HEK293 (cell line): ENCODE results near the gene SPRY4.

ENCODE experiments used
- CTCF ChIA-PET: fragments of 350-600 bp; formaldehyde crosslinking; extraction: SDS; loops from one replicate; lab custom pipeline; 2021; ENCODE audit warnings: antibody characterized with exemption; lab: Yijun Ruan, JAX
- POLR2A ChIA-PET: fragments of 300-600 bp; formaldehyde crosslinking; extraction: SDS; loops from one replicate; lab custom pipeline; 2020; ENCODE audit warnings: antibody characterized with exemption, inconsistent platforms; lab: Yijun Ruan, JAX
- H3K27ac ChIP-seq: fragments of 200-500 bp; sonication (Bioruptor generic); 2 replicates; pipeline ENCODE4 v1.5.1; 2014; ENCODE audit warnings: low read depth, low read length, control low read depth, inconsistent platforms; ENCODE audit errors: extremely low read depth
- H3K36me3 ChIP-seq, 2 experiments: fragments of 200-500 bp in 1 of 2; sonication (Bioruptor generic) in 1 of 2; 1 replicate in 1 of 2; 2 replicates in 1 of 2; pipeline ENCODE4 v1.5.1; 2014 to 2017; ENCODE audit warnings: inconsistent platforms in 2 of 2, low read length in 2 of 2; ENCODE audit not compliant: control insufficient read depth in 2 of 2, insufficient read depth in 1 of 2
- H3K4me1 ChIP-seq: fragments of 200-500 bp; sonication (Bioruptor generic); 2 replicates; pipeline ENCODE4 v1.5.1; 2014; ENCODE audit warnings: mild to moderate bottlenecking, low read length, inconsistent platforms; ENCODE audit not compliant: control insufficient read depth, insufficient read depth
- H3K4me3 ChIP-seq: 2 replicates; pipeline ENCODE4 v1.5.1; 2011; ENCODE audit warnings: low read depth, mild to moderate bottlenecking, control low read depth, low read length, moderate library complexity
- H3K9me3 ChIP-seq: fragments of 200-500 bp; sonication (Bioruptor generic); 2 replicates; pipeline ENCODE4 v1.5.1; 2014; ENCODE audit warnings: low read depth, low read length, inconsistent platforms; ENCODE audit not compliant: control insufficient read depth, insufficient read depth
- IKZF3 ChIP-seq: fragments of 450-650 bp; IDR thresholded peaks from 2 replicates; pipeline ENCODE4 v1.5.0; 2018; ENCODE audit warnings: missing biosample characterization, mild to moderate bottlenecking, missing genetic modification characterization, moderate library complexity
- OSR2 ChIP-seq: fragments of 450-650 bp; formaldehyde crosslinking; IDR thresholded peaks from 2 replicates; pipeline ENCODE4 v1.5.1; 2016; ENCODE audit warnings: missing biosample characterization, missing genetic modification characterization
- ZBTB1 ChIP-seq: fragments of 450-650 bp; formaldehyde crosslinking; IDR thresholded peaks from 2 replicates; pipeline ENCODE4 v1.5.1; 2016; ENCODE audit warnings: missing biosample characterization, missing genetic modification characterization
- ZIC2 ChIP-seq: fragments of 450-650 bp; formaldehyde crosslinking; IDR thresholded peaks from 2 replicates; pipeline ENCODE4 v1.5.1; 2016; ENCODE audit warnings: missing biosample characterization, missing genetic modification characterization
- ZNF121 ChIP-seq: fragments of 450-650 bp; formaldehyde crosslinking; IDR thresholded peaks from 2 replicates; pipeline ENCODE4 v1.5.1; 2016; ENCODE audit warnings: missing biosample characterization, missing genetic modification characterization
- ZNF24 ChIP-seq: fragments of 450-650 bp; formaldehyde crosslinking; IDR thresholded peaks from 2 replicates; pipeline ENCODE4 v1.5.1; 2016; ENCODE audit warnings: missing biosample characterization, missing genetic modification characterization
- ZNF404 ChIP-seq: fragments of 450-650 bp; formaldehyde crosslinking; IDR thresholded peaks from 2 replicates; pipeline ENCODE4 v1.5.1; 2017; ENCODE audit warnings: missing biosample characterization, missing genetic modification characterization
- ZNF610 ChIP-seq: fragments of 450-650 bp; formaldehyde crosslinking; IDR thresholded peaks from 2 replicates; pipeline ENCODE4 v1.5.1; 2016; ENCODE audit warnings: missing biosample characterization, missing genetic modification characterization, borderline replicate concordance
- ZNF629 ChIP-seq: fragments of 450-650 bp; formaldehyde crosslinking; IDR thresholded peaks from 2 replicates; pipeline ENCODE4 v1.5.1; 2017; ENCODE audit warnings: missing biosample characterization, missing genetic modification characterization
- ZNF654 ChIP-seq: fragments of 450-650 bp; formaldehyde crosslinking; IDR thresholded peaks from 2 replicates; pipeline ENCODE4 v1.5.1; 2016; ENCODE audit warnings: low read depth, missing biosample characterization, missing genetic modification characterization
- ZNF677 ChIP-seq: fragments of 450-650 bp; IDR thresholded peaks from 2 replicates; pipeline ENCODE4 v1.5.0; 2018; ENCODE audit warnings: missing biosample characterization, mild to moderate bottlenecking, missing genetic modification characterization, moderate library complexity
- ZNF776 ChIP-seq: fragments of 450-650 bp; formaldehyde crosslinking; IDR thresholded peaks from 2 replicates; pipeline ENCODE4 v1.5.0; 2017; ENCODE audit warnings: missing biosample characterization, missing genetic modification characterization, borderline replicate concordance
- ZNF777 ChIP-seq: fragments of 450-650 bp; formaldehyde crosslinking; IDR thresholded peaks from 2 replicates; pipeline ENCODE4 v1.5.1; 2017; ENCODE audit warnings: missing biosample characterization, missing genetic modification characterization, borderline replicate concordance
- TF ChIP-seq, protein P1 (sequence below): fragments of 450-650 bp; formaldehyde crosslinking; IDR thresholded peaks from 2 replicates; pipeline ENCODE4 v1.5.1; 2016; ENCODE audit warnings: missing biosample characterization, missing genetic modification characterization
- TF ChIP-seq, protein P2 (sequence below): fragments of 450-650 bp; formaldehyde crosslinking; IDR thresholded peaks from 2 replicates; pipeline ENCODE4 v1.5.1; 2016; ENCODE audit warnings: missing biosample characterization, missing genetic modification characterization
- TF ChIP-seq, protein P3 (sequence below): fragments of 450-650 bp; formaldehyde crosslinking; IDR thresholded peaks from 2 replicates; pipeline ENCODE4 v1.5.1; 2017; ENCODE audit warnings: missing biosample characterization, missing genetic modification characterization
- TF ChIP-seq, protein P4 (sequence below): fragments of 450-650 bp; formaldehyde crosslinking; IDR thresholded peaks from 2 replicates; pipeline ENCODE4 v1.5.1; 2016; ENCODE audit warnings: missing biosample characterization, missing genetic modification characterization, borderline replicate concordance
- TF ChIP-seq, protein P5 (sequence below): fragments of 450-650 bp; formaldehyde crosslinking; IDR thresholded peaks from 2 replicates; pipeline ENCODE4 v1.5.1; 2016; ENCODE audit warnings: missing biosample characterization, missing genetic modification characterization, borderline replicate concordance

The SPRY4 gene

DNA sequence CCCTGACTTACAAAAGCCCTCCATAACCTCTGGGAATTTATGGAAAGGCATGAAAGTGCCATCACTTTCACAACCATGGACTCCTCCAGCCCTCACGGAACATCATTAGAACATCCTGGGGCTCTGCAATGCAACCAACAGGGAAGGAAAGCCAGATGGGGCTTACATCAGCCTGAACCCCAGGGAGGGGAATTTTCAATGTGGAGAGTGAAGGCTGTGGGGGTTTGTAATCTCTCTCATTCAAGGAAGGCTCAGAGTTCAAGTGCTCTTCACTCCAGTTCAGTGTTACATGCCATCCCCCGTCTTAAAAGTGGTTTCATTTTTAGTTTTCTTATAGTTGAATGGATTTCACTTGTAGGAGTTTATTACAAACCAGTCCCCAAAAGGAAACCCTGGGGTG is 5.7 kb downstream of the SPRY4 start (continued):
- TF ChIP-seq, protein P1, sequence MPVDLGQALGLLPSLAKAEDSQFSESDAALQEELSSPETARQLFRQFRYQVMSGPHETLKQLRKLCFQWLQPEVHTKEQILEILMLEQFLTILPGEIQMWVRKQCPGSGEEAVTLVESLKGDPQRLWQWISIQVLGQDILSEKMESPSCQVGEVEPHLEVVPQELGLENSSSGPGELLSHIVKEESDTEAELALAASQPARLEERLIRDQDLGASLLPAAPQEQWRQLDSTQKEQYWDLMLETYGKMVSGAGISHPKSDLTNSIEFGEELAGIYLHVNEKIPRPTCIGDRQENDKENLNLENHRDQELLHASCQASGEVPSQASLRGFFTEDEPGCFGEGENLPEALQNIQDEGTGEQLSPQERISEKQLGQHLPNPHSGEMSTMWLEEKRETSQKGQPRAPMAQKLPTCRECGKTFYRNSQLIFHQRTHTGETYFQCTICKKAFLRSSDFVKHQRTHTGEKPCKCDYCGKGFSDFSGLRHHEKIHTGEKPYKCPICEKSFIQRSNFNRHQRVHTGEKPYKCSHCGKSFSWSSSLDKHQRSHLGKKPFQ (tag by site-specific recombination) = no peak
- no peak for TF ChIP-seq ZNF121 (tag by site-specific recombination)

DNA sequence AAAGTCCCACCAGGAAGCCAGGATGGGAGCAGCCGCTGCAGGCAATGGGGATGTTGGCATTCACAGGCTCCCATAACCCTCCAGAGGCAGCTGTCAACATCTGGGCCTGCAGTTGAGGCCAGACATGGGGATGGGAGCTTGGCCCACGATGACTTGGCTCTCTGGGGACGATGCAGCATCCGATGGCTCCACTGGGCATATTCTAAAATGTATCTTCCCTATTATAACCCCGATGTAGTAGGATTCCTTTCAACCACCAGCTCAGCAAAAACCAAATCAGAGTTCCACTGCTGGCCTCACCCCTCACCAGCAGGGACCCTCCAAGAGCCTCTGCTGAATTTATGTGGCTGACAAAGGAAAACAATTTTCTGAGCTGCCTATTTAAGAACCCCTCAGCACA is 7.1 kb downstream of the SPRY4 start:
- POLR2A ChIA-PET = no interaction called here
- no peak overlapping the region for H3K27ac ChIP-seq
- TF ChIP-seq, protein P2, sequence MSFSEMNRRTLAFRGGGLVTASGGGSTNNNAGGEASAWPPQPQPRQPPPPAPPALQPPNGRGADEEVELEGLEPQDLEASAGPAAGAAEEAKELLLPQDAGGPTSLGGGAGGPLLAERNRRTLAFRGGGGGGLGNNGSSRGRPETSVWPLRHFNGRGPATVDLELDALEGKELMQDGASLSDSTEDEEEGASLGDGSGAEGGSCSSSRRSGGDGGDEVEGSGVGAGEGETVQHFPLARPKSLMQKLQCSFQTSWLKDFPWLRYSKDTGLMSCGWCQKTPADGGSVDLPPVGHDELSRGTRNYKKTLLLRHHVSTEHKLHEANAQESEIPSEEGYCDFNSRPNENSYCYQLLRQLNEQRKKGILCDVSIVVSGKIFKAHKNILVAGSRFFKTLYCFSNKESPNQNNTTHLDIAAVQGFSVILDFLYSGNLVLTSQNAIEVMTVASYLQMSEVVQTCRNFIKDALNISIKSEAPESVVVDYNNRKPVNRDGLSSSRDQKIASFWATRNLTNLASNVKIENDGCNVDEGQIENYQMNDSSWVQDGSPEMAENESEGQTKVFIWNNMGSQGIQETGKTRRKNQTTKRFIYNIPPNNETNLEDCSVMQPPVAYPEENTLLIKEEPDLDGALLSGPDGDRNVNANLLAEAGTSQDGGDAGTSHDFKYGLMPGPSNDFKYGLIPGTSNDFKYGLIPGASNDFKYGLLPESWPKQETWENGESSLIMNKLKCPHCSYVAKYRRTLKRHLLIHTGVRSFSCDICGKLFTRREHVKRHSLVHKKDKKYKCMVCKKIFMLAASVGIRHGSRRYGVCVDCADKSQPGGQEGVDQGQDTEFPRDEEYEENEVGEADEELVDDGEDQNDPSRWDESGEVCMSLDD (tag by site-specific recombination) = no peak
- TF ChIP-seq, protein P3, sequence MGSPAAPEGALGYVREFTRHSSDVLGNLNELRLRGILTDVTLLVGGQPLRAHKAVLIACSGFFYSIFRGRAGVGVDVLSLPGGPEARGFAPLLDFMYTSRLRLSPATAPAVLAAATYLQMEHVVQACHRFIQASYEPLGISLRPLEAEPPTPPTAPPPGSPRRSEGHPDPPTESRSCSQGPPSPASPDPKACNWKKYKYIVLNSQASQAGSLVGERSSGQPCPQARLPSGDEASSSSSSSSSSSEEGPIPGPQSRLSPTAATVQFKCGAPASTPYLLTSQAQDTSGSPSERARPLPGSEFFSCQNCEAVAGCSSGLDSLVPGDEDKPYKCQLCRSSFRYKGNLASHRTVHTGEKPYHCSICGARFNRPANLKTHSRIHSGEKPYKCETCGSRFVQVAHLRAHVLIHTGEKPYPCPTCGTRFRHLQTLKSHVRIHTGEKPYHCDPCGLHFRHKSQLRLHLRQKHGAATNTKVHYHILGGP = no peak
- TF ChIP-seq ZNF677 (tag by site-specific recombination) (no peak), ZNF629 (tag by site-specific recombination) (no peak), ZNF776 (tag by site-specific recombination) (no peak), IKZF3 (tag by site-specific recombination) (0 out of 2 replicates have a peak, but pooled peaks have one; percentile 29)
- TF ChIP-seq, all 188 proteins: peak for 1
- no peak overlapping the region for H3K4me3 ChIP-seq
- CTCF ChIA-PET = interaction anchor here (0.8 kb wide), 1 partner anchor 231 kb away, joined by 6 read pairs; no protein-coding TSS in a partner anchor
- peaks cover 36% of the 10 kb centered on the region for H3K4me1 ChIP-seq
- peaks cover 0 to 14% of the 10 kb centered on the region in 2 experiments; a peak in 1 of 3 replicates for H3K36me3 ChIP-seq
- no peaks in the 10 kb centered on the region for H3K9me3 ChIP-seq

DNA sequence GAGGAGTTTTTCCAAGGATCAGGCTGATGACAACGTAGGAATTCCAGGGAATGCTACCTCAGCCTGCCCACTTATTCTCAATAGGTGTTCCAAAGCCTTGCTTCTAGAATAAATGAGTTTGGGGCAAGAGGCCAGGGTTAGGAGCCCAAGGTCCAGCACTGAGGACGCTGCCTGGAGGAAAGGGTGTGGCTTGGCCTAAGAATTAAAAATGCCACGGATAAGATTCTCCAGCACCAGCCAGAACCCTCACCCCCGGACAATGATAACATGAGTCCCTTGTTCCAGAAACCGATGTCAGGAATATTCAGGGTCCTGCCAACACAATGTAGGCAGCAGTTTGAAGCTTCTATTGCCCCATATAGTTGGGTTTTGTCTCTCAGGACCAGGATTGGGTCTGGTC is 7.6 kb downstream of the SPRY4 start:
- CTCF ChIA-PET = no interaction called here
- no peak overlapping the region for H3K27ac ChIP-seq
- H3K4me1 ChIP-seq = peaks cover 33% of the 10 kb centered on the region
- no peak overlapping the region for H3K4me3 ChIP-seq
- H3K36me3 ChIP-seq = peaks cover 0 to 17% of the 10 kb centered on the region in 2 experiments; a peak in 1 of 3 replicates
- TF ChIP-seq, protein P4, sequence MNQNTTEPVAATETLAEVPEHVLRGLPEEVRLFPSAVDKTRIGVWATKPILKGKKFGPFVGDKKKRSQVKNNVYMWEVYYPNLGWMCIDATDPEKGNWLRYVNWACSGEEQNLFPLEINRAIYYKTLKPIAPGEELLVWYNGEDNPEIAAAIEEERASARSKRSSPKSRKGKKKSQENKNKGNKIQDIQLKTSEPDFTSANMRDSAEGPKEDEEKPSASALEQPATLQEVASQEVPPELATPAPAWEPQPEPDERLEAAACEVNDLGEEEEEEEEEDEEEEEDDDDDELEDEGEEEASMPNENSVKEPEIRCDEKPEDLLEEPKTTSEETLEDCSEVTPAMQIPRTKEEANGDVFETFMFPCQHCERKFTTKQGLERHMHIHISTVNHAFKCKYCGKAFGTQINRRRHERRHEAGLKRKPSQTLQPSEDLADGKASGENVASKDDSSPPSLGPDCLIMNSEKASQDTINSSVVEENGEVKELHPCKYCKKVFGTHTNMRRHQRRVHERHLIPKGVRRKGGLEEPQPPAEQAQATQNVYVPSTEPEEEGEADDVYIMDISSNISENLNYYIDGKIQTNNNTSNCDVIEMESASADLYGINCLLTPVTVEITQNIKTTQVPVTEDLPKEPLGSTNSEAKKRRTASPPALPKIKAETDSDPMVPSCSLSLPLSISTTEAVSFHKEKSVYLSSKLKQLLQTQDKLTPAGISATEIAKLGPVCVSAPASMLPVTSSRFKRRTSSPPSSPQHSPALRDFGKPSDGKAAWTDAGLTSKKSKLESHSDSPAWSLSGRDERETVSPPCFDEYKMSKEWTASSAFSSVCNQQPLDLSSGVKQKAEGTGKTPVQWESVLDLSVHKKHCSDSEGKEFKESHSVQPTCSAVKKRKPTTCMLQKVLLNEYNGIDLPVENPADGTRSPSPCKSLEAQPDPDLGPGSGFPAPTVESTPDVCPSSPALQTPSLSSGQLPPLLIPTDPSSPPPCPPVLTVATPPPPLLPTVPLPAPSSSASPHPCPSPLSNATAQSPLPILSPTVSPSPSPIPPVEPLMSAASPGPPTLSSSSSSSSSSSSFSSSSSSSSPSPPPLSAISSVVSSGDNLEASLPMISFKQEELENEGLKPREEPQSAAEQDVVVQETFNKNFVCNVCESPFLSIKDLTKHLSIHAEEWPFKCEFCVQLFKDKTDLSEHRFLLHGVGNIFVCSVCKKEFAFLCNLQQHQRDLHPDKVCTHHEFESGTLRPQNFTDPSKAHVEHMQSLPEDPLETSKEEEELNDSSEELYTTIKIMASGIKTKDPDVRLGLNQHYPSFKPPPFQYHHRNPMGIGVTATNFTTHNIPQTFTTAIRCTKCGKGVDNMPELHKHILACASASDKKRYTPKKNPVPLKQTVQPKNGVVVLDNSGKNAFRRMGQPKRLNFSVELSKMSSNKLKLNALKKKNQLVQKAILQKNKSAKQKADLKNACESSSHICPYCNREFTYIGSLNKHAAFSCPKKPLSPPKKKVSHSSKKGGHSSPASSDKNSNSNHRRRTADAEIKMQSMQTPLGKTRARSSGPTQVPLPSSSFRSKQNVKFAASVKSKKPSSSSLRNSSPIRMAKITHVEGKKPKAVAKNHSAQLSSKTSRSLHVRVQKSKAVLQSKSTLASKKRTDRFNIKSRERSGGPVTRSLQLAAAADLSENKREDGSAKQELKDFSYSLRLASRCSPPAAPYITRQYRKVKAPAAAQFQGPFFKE (tag by site-specific recombination) = no peak
- TF ChIP-seq ZIC2 (no peak), ZNF404 (tag by site-specific recombination) (no peak), OSR2 (tag by site-specific recombination) (no peak), ZNF777 (tag by site-specific recombination) (no peak), ZNF654 (no peak), ZNF610 (tag by site-specific recombination) (no peak), ZBTB1 (tag by site-specific recombination) (no peak), ZNF24 (tag by site-specific recombination) (no peak)
- TF ChIP-seq, protein P5, sequence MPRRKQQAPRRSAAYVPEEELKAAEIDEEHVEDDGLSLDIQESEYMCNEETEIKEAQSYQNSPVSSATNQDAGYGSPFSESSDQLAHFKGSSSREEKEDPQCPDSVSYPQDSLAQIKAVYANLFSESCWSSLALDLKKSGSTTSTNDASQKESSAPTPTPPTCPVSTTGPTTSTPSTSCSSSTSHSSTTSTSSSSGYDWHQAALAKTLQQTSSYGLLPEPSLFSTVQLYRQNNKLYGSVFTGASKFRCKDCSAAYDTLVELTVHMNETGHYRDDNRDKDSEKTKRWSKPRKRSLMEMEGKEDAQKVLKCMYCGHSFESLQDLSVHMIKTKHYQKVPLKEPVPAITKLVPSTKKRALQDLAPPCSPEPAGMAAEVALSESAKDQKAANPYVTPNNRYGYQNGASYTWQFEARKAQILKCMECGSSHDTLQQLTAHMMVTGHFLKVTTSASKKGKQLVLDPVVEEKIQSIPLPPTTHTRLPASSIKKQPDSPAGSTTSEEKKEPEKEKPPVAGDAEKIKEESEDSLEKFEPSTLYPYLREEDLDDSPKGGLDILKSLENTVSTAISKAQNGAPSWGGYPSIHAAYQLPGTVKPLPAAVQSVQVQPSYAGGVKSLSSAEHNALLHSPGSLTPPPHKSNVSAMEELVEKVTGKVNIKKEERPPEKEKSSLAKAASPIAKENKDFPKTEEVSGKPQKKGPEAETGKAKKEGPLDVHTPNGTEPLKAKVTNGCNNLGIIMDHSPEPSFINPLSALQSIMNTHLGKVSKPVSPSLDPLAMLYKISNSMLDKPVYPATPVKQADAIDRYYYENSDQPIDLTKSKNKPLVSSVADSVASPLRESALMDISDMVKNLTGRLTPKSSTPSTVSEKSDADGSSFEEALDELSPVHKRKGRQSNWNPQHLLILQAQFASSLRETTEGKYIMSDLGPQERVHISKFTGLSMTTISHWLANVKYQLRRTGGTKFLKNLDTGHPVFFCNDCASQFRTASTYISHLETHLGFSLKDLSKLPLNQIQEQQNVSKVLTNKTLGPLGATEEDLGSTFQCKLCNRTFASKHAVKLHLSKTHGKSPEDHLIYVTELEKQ (tag by site-specific recombination) = no peak
- TF ChIP-seq, all 188 proteins: peak for 0
- no peaks in the 10 kb centered on the region for H3K9me3 ChIP-seq
- POLR2A ChIA-PET = interaction anchor here (1.8 kb wide), 1 partner anchor 8 kb away, joined by 12 read pairs; the partner anchor contains the start of gene SPRY4
